PC-3 (cell line): Measurements from ENCODE around the gene CSF1.
"Not testable (repeated sequence)": the region's sequence is repeated elsewhere in the genome, so short reads cannot be mapped to it uniquely, and the experiment has no call there.

Source experiments
- CTCF ChIP-seq: fragments of 300-600 bp; sonication (generic); conservative IDR thresholded peaks from 2 replicates; pipeline ENCODE4 v1.5.1; 2017; ENCODE audit warnings: antibody characterized with exemption, low read depth, mild to moderate bottlenecking, low read length
- EZH2 ChIP-seq: fragments of 300-600 bp; sonication (generic); IDR thresholded peaks from one replicate; pipeline ENCODE4 v1.6.1; 2017; ENCODE audit warnings: antibody characterized with exemption, mild to moderate bottlenecking, low read length; ENCODE audit not compliant: unreplicated experiment

DNA sequence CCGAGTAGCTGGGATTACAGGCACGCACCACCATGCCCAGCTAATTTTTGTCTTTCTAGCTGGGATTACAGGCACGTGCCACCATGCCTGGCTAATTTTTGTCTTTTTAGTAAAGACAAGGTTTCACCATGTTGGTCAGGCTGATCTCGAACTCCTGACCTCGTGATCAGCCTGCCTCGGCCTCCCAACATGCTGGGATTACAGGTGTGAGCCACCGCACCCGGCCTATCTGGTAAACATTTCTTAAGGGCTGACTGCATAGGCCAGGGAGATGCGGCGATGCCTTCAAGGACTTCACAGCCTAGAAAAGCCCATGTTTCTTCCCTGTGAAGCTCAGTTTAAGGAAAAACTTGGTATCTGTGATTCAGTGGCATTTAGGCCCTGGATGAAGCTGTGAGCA, 9.7 kb downstream of the CSF1 start:
- TF ChIP-seq CTCF, EZH2: not testable (repeated sequence)
